Measurements from ENCODE around the gene SNAI3.

SNAI3 gene

GRCh38 chr16:88651276-88651988 is 34.9 kb downstream of the SNAI3 start:
- DNase-seq (ENCODE audit: low spot score) (no peak), FAIRE-seq (no peak)

GRCh38 chr16:88650749-88651275 is 35.5 kb downstream of the SNAI3 start, which contains the start of gene CYBA:
TSS of gene CYBA (minus strand) at chr16:88651053. CDS start at chr16:88651013, 40 bp downstream.
- FAIRE-seq: no peak

GRCh38 chr16:88649924-88650748 is 36.2 kb downstream of the SNAI3 start:
- no peak for DNase-seq (ENCODE audit: low spot score)
- FAIRE-seq: no peak

More at GRCh38 chr16:88650749-88651275, 35.5 kb downstream of the SNAI3 start, which contains the start of gene CYBA:
- DNase-seq (ENCODE audit: low spot score): no peak

GRCh38 chr16:88649195-88649923 is 36.9 kb downstream of the SNAI3 start:
- FAIRE-seq (no peak), DNase-seq (ENCODE audit: low spot score) (no peak)

- FAIRE-seq (no peak), DNase-seq (ENCODE audit: low spot score) (no peak)
Measured at GRCh38 chr16:88647178-88648070, 38.9 kb downstream of the SNAI3 start.

GRCh38 chr16:88646345-88647034 is 39.8 kb downstream of the SNAI3 start:
- DNase-seq (ENCODE audit: low spot score) (no peak), FAIRE-seq (no peak)

- FAIRE-seq (no peak), DNase-seq (ENCODE audit: low spot score) (no peak)
Measured at GRCh38 chr16:88645941-88646340, 40.4 kb downstream of the SNAI3 start.

GRCh38 chr16:88645455-88645854 is 40.9 kb downstream of the SNAI3 start:
- no peak for FAIRE-seq
- DNase-seq (ENCODE audit: low spot score): no peak

- DNase-seq (ENCODE audit: low spot score): no peak
- FAIRE-seq: no peak
Measured at GRCh38 chr16:88643644-88643932, 42.7 kb downstream of the SNAI3 start.

GRCh38 chr16:88642881-88643643 is 43.2 kb downstream of the SNAI3 start:
- no peak for FAIRE-seq
- DNase-seq (ENCODE audit: low spot score): no peak

- FAIRE-seq (no peak), DNase-seq (ENCODE audit: low spot score) (no peak)
Measured at GRCh38 chr16:88640498-88641247, 45.6 kb downstream of the SNAI3 start.

GRCh38 chr16:88640039-88640495 is 46.2 kb downstream of the SNAI3 start:
- no peak for DNase-seq (ENCODE audit: low spot score)
- FAIRE-seq: no peak

- DNase-seq (ENCODE audit: low spot score) (no peak), FAIRE-seq (no peak)
Measured at GRCh38 chr16:88639231-88640038, 46.9 kb downstream of the SNAI3 start.

- DNase-seq (ENCODE audit: low spot score) (no peak), FAIRE-seq (no peak)
Measured at GRCh38 chr16:88638323-88639230, 47.7 kb downstream of the SNAI3 start, which contains the start of gene IL17C. TSS of gene IL17C (plus strand) at chr16:88638572. CDS start at chr16:88638642, 70 bp downstream.

- FAIRE-seq (no peak), DNase-seq (ENCODE audit: low spot score) (no peak)
Measured at GRCh38 chr16:88636488-88637265, 49.6 kb downstream of the SNAI3 start.

Measured in urothelium cell line (cell line).